ENCODE data around the gene PTCD2.
"Not testable (repeated sequence)": the region's sequence is repeated elsewhere in the genome, so short reads cannot be mapped to it uniquely, and the experiment has no call there.

The PTCD2 gene
- 8.9 to 21.4 (median 13.4) reads per million in 4 experiments for total RNA-seq

DNA sequence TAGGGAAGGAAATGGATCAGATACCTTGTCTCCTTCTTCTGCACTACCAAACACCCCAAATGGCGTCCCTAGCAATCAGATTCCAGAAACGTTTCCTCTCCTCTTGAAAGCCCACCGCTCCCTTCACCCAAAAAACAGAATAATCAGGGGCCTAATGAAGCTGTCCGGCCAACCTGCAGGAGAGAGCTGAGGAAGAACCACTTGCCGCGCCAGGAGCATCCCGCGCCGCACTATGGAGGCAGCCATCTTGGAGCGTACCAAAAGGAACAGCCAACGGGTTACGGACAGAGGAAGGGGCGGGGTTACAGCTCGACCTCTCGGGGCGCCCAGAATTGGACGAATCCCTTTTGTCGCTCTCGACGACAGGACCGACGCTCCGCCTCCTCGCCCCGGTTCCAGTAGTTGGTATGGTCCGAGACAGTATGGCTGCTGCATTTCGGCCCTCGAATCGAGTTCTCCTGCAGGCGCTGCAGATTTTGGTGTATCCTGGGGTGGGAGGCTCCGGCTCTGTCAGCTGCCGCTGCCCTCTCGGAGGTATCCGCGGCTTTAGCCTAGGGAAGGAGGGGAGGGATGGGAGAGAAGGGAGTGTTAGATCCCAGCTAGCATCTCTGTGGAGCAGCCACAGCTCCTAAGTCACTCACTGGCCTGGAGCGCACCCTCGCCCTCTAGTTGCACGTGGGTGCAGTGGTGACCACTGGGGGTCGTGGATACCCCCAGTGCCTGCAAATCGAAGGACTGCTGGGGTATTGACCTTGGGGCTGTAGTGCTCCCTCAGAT is at the start of gene PTCD2, which contains the start of gene MRPS27:
Gene PTCD2, plus strand, starts transcription at position 398 of the 777 bp plus-strand sequence. Its CDS starts 10 bp downstream, at position 408.
Gene MRPS27, minus strand, starts transcription at position 265 of the 777 bp plus-strand sequence. Its CDS starts 19 bp downstream, at position 246.
- DNase-seq = peak; percentile 88

GRCh38 chr5:72271702-72272101 is 48.5 kb upstream of the PTCD2 start:
- no peak for DNase-seq

DNA sequence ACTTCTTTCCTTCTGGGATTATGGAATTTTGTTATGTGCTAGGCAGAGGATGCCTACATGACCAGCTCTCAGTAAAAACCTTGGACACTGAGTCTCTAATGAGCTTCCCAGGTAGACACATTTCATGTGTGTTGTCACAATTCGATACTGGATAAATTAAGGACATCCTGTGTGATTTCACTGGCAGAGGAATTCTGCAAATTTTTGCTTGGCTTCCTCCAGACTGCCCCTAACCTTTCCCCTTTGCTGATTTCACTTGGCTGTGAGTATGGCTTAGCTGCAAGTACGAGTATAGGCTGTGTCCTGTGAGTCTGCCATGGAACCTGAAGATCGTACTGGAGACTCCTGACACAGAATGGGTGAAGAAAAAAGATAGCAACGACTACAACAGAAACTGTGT is 47.8 kb upstream of the PTCD2 start:
- DNase-seq = no peak

DNA sequence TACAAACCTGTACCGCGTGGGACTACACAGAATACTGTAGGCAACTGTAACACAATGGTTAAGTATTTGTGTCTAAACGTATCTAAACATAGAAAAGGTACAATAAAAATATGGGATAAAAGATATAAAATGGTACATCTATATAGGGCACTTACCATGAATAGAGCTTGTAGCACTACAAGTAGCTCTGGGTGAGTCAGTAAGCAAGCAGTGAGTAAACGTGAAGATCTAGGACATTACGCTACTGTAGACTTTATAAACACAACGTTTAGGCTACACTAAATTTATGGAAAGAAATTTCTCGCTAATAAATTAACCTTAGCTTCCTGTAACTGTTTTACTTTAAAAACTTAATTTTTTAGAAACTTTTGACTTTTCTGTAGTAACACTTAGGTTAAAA is 46.6 kb upstream of the PTCD2 start:
- no peak for DNase-seq

DNA sequence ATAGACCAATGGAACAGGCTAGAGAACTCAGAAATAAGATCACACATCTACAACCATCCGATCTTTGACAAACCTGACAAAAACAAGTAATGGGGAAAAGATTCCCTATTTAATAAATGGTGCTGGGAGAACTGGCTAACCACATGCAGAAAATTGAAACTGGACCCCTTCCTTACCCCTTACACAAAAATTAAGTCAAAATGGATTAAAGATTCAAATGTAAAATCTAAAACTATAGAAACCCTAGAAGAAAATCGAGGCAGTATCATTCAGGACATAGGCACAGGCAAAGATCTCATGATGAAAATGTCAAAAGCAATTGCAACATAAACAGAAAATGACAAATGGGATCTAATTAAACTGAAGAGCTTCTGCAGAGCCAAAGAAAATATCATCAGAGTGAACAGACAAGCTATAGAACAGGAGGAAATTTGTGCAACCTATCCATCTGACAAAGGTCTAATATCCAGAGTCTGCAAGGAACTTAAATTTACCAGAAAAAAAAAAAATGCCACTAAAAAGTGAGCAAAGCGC is 43.9 kb upstream of the PTCD2 start:
- DNase-seq = no peak

- no peak for DNase-seq
Measured at GRCh38 chr5:72280581-72281069, 39.5 kb upstream of the PTCD2 start.

DNA sequence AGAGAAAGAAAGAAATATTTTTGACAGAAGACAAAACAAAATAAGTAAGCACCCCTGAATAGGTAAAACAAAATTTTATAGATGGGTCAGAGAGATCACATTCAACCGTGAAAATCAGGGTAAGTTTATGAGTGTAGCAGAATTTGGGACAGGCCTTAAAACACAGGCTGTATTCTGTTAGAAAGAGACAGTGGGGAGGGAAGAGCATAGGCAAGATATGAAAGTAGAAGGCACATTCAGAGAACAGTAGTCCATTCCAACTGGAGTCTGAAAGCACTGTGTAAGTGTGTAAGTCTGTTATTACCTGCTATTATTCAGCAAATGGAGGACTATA is 38.8 kb upstream of the PTCD2 start:
- no peak for DNase-seq

GRCh38 chr5:72281764-72282499 is 38.2 kb upstream of the PTCD2 start:
- DNase-seq = no peak

GRCh38 chr5:72282878-72283277 is 37.3 kb upstream of the PTCD2 start:
- DNase-seq = no peak

DNA sequence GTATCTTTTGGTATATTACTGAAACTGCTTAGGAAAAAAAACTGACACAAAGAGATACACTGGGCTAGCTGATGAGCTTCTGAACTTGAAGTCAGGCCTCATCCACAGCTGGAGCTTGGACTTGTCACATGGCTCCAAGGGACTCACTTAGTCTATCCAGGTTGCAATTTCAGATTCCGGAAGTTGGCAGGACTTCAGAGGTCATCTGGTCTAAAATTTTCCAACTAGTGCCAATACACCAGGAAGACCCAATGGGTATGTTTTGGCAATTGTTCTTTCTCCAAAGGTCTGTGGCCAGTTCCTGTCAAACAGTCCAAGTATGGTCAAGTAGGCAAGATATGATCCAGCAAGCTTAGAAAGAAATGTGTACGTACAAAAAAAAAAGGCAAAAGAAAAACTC is 36.8 kb upstream of the PTCD2 start:
- DNase-seq = no peak

DNA sequence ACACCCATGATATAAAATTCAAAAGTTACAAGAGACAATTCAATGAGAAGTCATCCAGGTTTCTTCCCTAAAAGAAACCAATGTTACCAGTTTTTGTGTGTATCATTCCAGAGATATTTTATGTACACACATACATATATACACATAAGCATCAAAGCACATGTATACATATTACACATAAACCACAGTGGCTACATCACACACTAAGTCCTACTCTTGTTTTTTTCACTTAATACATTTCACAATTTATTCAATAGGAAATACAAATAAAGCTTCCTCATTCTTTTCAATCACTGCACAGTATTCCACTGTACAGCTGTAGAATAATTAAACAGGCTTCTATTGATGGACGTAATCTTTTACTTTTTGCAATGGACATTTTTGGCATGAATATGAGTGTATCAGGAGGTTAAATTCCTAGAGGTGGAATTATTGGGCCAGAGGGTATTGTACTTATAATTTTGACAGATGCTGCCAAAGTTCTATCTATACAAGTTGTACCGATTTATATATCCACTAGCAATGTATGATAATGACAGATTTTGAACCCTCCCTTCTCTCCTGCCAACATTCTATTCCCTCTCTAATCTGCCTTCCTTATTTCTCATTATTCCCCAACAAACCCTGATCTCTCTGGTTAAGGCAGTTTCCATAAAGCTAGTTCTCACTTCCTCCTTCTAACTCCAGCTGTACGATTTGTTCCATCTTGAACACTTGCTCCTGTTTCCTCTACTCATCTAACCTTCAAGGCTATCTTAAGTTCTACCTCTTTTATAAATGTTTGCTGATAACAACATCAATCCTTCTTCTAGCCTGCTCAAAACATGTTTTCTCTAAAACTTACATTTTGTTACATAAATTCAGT is 35.4 kb upstream of the PTCD2 start:
- DNase-seq = no peak

DNA sequence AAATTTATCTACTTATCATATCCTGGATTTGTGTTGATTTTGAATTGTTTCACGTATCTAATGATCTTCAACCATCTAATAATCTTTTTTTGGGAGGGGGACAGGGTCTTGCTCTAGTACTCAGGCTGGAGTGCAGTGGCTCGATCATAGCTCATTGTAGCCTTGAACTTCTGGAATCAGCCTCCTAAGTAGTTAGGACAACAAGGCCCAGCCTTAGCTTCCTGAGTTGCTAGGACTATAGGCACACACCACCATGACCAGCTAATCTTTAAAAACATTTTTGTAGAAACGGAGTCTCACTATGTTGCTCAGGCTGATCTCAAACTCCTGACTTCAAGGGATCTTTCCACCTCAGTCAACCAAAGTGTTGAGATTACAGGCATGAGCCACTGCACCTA is 34.8 kb upstream of the PTCD2 start:
- DNase-seq = no peak

DNA sequence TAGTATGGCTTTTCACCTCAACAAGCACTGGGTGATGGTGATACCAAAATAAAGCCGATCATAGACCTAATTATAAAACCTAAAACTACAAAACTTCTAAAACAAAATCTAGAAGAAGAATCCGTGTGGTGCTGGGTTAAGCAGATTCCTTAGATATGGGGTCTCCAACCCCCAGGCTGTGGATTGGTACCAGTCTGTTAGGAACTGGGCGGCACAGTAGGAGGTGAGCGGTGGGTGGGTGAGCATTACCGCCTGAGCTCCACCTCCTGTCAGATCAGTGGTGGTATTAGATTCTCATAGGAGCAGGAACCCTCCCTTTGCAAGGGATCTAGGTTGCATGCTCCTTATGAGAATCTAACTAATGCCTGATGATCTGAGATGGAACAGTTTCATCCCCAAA is 33.4 kb upstream of the PTCD2 start:
- DNase-seq = no peak

DNA sequence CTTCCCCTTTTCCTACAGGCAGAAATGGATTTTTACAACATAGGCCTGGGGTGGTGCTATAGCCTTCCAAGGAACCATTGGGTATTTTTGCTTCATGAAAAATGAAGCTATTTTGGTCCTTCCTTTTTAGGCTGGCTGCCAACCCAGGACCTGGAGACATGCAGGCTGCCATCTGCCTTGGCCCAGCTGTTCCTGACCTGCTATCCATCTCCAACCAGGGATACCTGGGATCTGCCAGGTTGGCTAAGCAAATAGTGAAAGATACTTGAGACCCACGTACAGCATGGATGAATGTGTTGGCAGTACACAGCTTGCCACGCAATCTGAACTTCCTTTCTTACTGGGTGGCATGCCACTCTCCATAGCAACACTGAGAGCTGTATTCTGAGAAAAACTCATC is 31.2 kb upstream of the PTCD2 start:
- DNase-seq = no peak

DNA sequence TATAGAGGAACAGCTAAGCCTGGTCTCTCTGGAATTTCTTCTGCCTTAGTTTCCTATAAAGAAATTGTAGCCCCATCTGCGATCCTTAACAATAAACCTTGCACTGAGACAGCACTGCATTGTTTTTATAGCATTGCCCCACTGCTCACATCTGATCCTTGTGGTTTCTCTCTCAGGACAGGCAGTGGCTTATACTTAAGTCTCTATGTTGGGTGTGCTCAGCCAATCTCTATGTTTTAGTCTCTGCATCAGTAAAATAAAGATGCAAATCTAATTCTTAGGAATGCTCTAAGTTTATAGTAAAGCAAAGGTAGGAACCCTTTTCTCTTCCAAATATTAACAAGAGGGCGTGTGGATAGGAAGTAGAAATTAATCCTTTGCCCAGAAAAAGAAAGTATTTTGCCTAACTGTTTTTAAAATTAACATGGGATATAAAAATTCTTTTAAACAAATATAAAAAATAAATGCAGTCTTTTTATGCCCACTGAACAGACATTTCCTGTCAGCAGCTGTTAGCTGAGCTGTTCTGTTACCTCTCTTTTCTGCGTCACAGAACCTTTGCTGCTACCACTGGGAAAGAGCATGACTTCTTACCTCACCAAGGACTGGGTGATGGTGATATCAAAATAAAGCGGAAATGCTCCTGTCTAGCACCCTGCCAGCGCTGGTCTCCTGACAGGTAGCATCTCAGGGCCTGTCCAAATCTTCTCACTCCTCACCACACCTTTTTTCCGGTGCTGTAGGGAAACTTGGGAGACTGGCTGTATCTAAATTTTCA is 29.6 kb upstream of the PTCD2 start:
- DNase-seq = no peak

GRCh38 chr5:72291601-72292000 is 28.6 kb upstream of the PTCD2 start:
- DNase-seq = no peak

- DNase-seq = no peak
Measured at GRCh38 chr5:72292411-72292810, 27.8 kb upstream of the PTCD2 start.

DNA sequence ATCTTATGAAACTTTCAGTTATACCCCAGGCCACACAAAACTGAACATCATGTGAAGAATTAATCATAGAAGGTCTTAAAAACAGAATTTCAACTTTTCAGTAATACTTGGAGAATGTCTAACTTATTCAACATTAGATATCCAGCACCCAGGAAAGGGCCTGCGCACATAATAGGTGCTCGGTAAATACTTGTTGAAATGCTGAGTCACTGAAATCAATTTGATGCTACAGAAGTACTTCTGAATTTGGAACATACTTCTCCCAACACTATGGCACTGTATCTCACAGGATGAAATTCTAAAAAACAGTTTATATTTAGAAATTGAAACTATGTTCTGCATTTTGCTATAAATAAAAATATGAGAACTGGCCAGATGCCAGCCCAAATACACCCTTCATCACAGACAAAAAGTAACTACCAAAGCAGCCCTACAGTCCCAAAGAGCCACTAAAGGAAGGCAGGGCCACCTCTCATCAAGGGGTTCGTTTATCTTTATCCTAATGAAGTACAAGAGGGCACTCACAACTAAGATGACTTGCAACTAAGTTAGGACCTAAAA is 26.6 kb upstream of the PTCD2 start:
- DNase-seq = no peak

DNA sequence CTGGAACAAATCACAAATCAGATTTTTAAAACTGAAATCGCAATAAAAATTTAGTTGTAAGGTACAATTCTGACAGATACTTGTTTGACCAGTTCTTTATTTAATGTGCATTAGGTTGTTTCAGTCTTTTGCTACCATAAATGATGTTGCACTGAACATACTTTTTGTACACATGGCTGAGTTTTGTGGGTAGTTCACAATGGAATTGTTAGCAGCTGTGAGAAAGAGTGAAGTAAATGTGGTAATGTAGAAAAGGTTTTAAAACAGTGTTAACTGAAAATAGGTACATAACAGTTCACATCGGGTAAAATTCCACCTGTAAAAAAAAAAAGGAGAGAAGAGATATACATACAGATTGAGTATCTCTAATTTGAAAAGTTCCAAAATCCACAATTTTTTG is 25.7 kb upstream of the PTCD2 start:
- no peak for DNase-seq

- DNase-seq = no peak
Measured at GRCh38 chr5:72295539-72295938, 24.6 kb upstream of the PTCD2 start.

- DNase-seq = no peak
Measured at GRCh38 chr5:72296256-72296655, 23.9 kb upstream of the PTCD2 start.

DNA sequence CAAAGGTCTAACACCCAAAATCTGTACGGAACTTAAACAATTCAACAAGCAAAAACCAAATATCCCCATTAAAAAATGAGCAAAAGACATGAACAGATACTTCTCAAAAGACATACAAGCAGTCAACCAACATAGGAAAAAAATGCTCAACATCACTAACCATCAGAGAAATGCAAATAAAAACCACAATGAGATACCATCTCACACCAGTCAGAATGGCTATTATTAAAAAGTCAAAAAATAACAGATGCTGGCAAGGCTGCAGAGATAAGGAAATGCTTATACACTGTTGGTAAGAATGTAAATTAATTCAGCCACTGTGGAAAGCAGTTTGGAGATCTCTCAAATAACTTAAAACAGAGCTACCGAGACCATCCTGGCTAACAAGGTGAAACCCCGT is 22.0 kb upstream of the PTCD2 start:
- not testable (repeated sequence) for DNase-seq
